PC-9 (cell line): Measurements from ENCODE around the gene MSLN. TPM values are rescaled to one million over a fixed set of nuclear protein-coding genes. Genes with fewer than 3 reads are reported as not detected.

Source experiments
- BruUV-seq: library from RNA; stranded (reverse); fragments of 400-500 nt; replicated peaks from 2 replicates; lab custom pipeline; 2021; lab: Mats Ljungman, UMichigan
- CTCF ChIA-PET: fragments of 300-600 bp; sonication (Branson Sonifier 250); formaldehyde crosslinking; loops from one replicate; lab custom pipeline; 2022; ENCODE audit warnings: antibody characterized with exemption; lab: Charles Lee
- POLR2A ChIA-PET: fragments of 300-600 bp; sonication (Branson Sonifier 250); formaldehyde crosslinking; loops from one replicate; lab custom pipeline; 2022; ENCODE audit warnings: antibody characterized with exemption; ENCODE audit not compliant: unreplicated experiment; lab: Charles Lee
- DNase-seq, 2 experiments: peaks; one replicate each; pipeline versions ENCODE4 v3.0.0 to v3.0.0-alpha.2; 2015 to 2022; ENCODE audit warnings: mixed read lengths in 1 of 2
- H2AFZ ChIP-seq: fragments of 200-600 bp; sonication (generic); 2 replicates; pipeline ENCODE4 v1.8.1; 2017; ENCODE audit warnings: antibody characterized with exemption
- H3F3A ChIP-seq: fragments of 200-600 bp; sonication (generic); 2 replicates; pipeline ENCODE4 v1.8.1; 2017; ENCODE audit warnings: antibody characterized with exemption, mild to moderate bottlenecking, low read depth; ENCODE audit not compliant: insufficient read depth
- H3K27ac ChIP-seq: fragments of 200-600 bp; sonication (generic); 2 replicates; pipeline ENCODE4 v1.6.1; 2016; ENCODE audit warnings: mixed run types
- H3K27me3 ChIP-seq: fragments of 200-600 bp; sonication (generic); 2 replicates; pipeline ENCODE4 v1.6.1; 2016; ENCODE audit warnings: low read depth, mixed run types; ENCODE audit not compliant: insufficient read depth
- H3K36me3 ChIP-seq: fragments of 200-600 bp; sonication (generic); 2 replicates; pipeline ENCODE4 v1.6.1; 2016; ENCODE audit warnings: low read depth, mixed run types
- H3K4me1 ChIP-seq: fragments of 200-600 bp; sonication (generic); replicated peaks from 2 replicates; pipeline ENCODE4 v1.6.1; 2016; ENCODE audit warnings: mixed run types; ENCODE audit not compliant: insufficient read depth
- H3K4me2 ChIP-seq: fragments of 200-600 bp; sonication (generic); 2 replicates; pipeline ENCODE4 v1.6.1; 2017; ENCODE audit warnings: mixed run types
- H3K4me3 ChIP-seq: fragments of 200-600 bp; sonication (generic); 2 replicates; pipeline ENCODE4 v1.6.1; 2016; ENCODE audit warnings: mixed run types
- H3K79me2 ChIP-seq: fragments of 200-600 bp; sonication (generic); 2 replicates; pipeline ENCODE4 v1.6.1; 2017; ENCODE audit warnings: low read depth, mixed run types
- H3K9me2 ChIP-seq: fragments of 200-600 bp; sonication (generic); 2 replicates; pipeline ENCODE4 v1.8.1; 2017; ENCODE audit warnings: mild to moderate bottlenecking; ENCODE audit not compliant: insufficient read depth
- H3K9me3 ChIP-seq: fragments of 200-600 bp; sonication (generic); 2 replicates; pipeline ENCODE4 v1.8.1; 2016; ENCODE audit warnings: low read depth; ENCODE audit not compliant: insufficient read depth
- H4K20me1 ChIP-seq: fragments of 200-600 bp; sonication (generic); 2 replicates; pipeline ENCODE4 v1.8.1; 2017; ENCODE audit not compliant: insufficient read depth
- EZH2 ChIP-seq: fragments of 200-600 bp; sonication (generic); IDR thresholded peaks from 2 replicates; pipeline ENCODE4 v1.8.0; 2017; ENCODE audit warnings: antibody characterized with exemption, low read depth
- intact Hi-C: fragments of 100-400 bp; cut with micrococcal nuclease; formaldehyde crosslinking; loops from one replicate; pipeline ENCODE4 v1.10.0; 2022; ENCODE audit not compliant: unreplicated experiment
- total RNA-seq: library from RNA; stranded (reverse); gene quantifications from 2 replicates; pipeline ENCODE4 v1.2.3, GENCODE V29; 2021
- TF ChIP-seq, protein P1 (sequence below): fragments of 200-600 bp; sonication (generic); conservative IDR thresholded peaks from 2 replicates; pipeline ENCODE4 v1.6.1; 2017; ENCODE audit warnings: mixed run types, antibody characterized with exemption, mild to moderate bottlenecking, moderate library complexity

MSLN gene
- total RNA-seq, 1 experiment from 2014 or later, result 59.9 TPM

DNA sequence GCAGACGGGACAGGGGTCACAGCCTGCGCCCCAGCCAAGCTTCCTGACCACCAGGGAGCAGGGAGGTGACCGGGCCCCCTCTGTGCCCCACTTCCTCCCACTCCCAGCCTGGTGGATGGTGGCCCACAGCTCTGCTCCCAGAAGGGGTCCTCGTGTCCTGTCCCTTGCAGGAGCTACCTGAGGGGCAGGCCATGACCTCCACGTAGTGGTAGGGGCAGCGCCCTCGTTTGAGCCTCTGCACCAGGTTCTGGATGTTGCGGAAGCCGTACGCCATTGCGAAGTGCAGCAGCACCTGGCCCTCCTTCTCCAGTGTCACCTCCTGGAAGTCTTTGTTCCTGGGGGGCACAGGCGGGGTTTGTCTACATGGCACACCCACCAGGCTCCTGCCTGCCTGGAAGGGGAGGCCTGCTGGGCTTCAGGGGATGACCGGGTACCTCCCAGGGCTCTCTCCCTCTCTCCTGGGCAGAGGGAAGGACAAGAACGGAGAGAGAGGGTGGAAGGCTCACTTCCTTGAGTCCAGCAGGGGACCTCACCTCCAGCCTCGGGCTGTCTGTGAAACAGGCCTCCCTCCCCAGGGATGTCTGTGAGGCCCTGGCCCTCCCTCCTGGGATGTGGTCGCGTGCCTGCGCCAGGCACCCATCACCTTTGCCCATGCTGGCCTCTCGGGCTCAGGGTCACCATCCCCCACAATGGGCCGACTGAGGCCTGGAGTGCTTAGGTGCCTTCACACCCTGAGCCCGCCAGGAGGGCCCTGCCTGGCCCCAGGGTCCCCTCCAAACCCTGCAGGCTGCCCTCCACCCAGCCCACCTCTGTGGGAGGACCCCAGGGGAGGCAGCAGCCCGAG is 29.6 kb upstream of the MSLN start:
- CTCF ChIA-PET, result no interaction called here
- TF ChIP-seq EZH2, result no peak
- TF ChIP-seq, protein P1, sequence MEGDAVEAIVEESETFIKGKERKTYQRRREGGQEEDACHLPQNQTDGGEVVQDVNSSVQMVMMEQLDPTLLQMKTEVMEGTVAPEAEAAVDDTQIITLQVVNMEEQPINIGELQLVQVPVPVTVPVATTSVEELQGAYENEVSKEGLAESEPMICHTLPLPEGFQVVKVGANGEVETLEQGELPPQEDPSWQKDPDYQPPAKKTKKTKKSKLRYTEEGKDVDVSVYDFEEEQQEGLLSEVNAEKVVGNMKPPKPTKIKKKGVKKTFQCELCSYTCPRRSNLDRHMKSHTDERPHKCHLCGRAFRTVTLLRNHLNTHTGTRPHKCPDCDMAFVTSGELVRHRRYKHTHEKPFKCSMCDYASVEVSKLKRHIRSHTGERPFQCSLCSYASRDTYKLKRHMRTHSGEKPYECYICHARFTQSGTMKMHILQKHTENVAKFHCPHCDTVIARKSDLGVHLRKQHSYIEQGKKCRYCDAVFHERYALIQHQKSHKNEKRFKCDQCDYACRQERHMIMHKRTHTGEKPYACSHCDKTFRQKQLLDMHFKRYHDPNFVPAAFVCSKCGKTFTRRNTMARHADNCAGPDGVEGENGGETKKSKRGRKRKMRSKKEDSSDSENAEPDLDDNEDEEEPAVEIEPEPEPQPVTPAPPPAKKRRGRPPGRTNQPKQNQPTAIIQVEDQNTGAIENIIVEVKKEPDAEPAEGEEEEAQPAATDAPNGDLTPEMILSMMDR, result no peak
- Histone ChIP-seq H3K9me3 (no peaks in the 10 kb centered on the region), H3K27ac (no peak overlapping the region), H3K4me3 (no peak overlapping the region), H2AFZ (no peak overlapping the region), H3K36me3 (no peaks in the 10 kb centered on the region), H3K9me2 (no peaks in the 10 kb centered on the region), H3K27me3 (no peaks in the 10 kb centered on the region), H3F3A (peaks cover 15% of the 10 kb centered on the region), H3K4me2 (no peak overlapping the region), H3K4me1 (no peaks in the 10 kb centered on the region), H4K20me1 (peaks cover 4% of the 10 kb centered on the region; the same call in 1 of the 2 replicates), H3K79me2 (no peaks in the 10 kb centered on the region)
- intact Hi-C loops, result no loop called here
- peak in 1 of 2 experiments; percentile 30 for DNase-seq
- BruUV-seq, result no TSS peak
- POLR2A ChIA-PET, result no interaction called here

DNA sequence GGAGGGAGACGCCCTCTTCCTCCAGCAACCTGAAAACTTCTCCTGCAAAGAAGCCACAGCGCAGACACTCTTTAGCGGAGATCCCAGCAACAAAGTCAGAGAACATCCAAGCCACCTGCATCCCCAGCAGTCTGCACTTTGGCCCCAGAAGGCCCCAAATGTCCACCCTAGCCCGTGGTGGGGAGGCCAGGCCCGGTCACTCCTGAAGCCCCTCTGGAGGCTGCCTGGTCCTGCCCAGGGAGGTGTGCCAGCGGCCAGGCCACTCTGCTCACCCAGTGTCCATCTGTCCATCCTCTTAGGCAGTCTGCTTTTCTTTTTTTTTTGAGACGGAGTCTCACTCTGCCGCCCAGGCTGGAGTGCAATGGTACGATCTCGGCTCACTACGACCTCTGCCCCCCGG is 28.2 kb upstream of the MSLN start:
- Histone ChIP-seq H2AFZ (no peak overlapping the region), H3K4me3 (no peak overlapping the region), H3K79me2 (no peaks in the 10 kb centered on the region), H3F3A (peaks cover 7% of the 10 kb centered on the region; the same call in 1 of the 2 replicates), H4K20me1 (no peaks in the 10 kb centered on the region), H3K9me3 (no peaks in the 10 kb centered on the region), H3K36me3 (no peaks in the 10 kb centered on the region), H3K9me2 (no peaks in the 10 kb centered on the region), H3K27ac (no peak overlapping the region), H3K4me2 (no peak overlapping the region), H3K27me3 (no peaks in the 10 kb centered on the region), H3K4me1 (no peaks in the 10 kb centered on the region)
- no TSS peak for BruUV-seq
- intact Hi-C loops, result no loop called here
- peak in 1 of 2 experiments; percentile 10 for DNase-seq
- ChIA-PET POLR2A (interaction anchor here (0.6 kb wide), 1 partner anchor 28 kb away, joined by 3 read pairs; no protein-coding TSS in a partner anchor), CTCF (interaction anchor here (0.7 kb wide), 1 partner anchor 256 kb away, joined by 4 read pairs; no protein-coding TSS in a partner anchor)
- TF ChIP-seq, protein P1, result no peak
- TF ChIP-seq EZH2, result no peak

DNA sequence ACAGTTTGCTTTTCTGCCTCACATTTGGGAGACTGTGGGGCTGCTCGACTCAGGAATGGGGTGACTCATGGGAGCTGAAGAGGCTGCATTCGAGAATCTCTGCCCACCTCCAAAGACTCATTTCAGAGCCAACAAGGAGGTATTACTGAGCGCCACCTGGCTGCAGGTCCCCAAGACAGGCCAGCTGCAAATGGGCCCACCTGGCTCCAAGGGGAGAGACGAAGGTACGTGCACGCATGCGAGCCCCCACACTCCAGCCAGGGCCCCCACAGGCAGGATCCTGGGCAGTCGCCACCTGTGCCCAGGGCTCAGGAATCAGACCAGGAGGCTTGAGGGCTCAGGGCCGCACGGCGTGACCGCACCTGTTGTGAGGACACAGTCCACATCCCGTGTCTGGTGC is 27.6 kb upstream of the MSLN start:
- Histone ChIP-seq H3K9me3 (no peaks in the 10 kb centered on the region), H3K4me2 (no peak overlapping the region), H3K36me3 (no peaks in the 10 kb centered on the region), H3K79me2 (no peaks in the 10 kb centered on the region), H3K27ac (no peak overlapping the region), H3F3A (peaks cover 7% of the 10 kb centered on the region; the same call in 1 of the 2 replicates), H3K4me3 (no peak overlapping the region), H3K4me1 (no peaks in the 10 kb centered on the region), H4K20me1 (no peaks in the 10 kb centered on the region), H3K9me2 (no peaks in the 10 kb centered on the region), H2AFZ (no peak overlapping the region), H3K27me3 (no peaks in the 10 kb centered on the region)
- TF ChIP-seq, protein P1, result no peak
- TF ChIP-seq EZH2, result no peak
- intact Hi-C loops, result no loop called here
- BruUV-seq, result no TSS peak
- peak in 1 of 2 experiments; percentile 32 for DNase-seq
- ChIA-PET POLR2A (no interaction called here), CTCF (no interaction called here)
